ENCODE data around the gene SLC16A7.

SLC16A7 gene

DNA sequence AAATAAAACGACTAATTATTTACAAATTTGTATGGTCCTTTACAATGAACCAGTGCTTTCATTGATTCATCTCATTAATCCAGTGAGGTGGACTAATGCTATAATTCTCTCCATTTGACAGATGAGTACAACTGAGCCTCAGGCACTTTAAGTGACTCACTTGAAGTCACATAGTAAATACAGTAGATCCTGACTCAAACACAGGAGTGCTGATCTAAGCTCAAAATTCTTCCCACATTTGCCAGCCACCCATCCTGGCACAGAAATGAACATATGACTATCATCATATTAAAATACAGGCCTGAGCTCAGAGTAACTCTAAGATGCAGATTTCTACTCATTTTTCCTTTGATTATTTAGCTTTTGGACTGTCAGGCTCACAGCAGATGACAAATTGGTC, 30.6 kb downstream of the SLC16A7 start:
- DNase-seq, result peak; percentile 54

DNA sequence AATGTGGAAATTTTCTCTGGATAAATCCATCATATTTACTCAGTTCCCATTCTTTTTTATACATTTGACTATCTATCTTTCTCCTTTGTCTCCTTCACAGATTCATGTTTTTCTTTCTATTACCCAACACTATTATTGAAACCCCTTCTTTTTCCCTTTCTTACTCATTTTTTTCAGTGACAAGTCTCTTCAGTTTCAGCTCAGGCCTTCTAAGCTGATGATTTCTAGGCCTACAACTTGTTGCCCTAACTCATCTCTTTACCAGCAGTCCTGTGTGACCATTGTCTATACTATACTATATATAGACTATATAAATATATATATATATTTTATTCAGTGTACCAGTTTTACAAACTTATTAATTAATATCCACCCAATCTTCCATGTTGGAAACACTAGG, 31.8 kb downstream of the SLC16A7 start:
- no peak for DNase-seq

DNA sequence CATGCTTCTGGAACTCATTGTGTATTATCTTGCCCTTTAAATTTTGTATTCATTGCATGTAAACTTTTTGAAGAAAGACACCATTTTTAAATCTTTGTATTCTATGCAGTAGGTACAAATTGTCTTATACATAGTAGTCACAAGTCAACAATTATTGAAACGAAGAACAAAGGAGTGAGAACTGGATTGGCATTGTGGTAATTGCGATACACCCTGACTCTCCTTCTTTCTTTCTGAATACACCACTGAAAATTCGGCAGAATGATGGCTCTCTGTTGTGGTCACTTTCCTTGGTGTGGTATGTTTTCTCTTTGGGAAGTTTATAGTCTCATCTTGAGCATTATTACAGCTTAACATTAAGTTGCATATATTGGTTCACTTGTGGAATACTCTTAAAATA, 34.1 kb downstream of the SLC16A7 start:
- DNase-seq, result no peak

- no peak for DNase-seq
Observed at GRCh38 chr12:59632408-59632807, 36.6 kb downstream of the SLC16A7 start.

DNA sequence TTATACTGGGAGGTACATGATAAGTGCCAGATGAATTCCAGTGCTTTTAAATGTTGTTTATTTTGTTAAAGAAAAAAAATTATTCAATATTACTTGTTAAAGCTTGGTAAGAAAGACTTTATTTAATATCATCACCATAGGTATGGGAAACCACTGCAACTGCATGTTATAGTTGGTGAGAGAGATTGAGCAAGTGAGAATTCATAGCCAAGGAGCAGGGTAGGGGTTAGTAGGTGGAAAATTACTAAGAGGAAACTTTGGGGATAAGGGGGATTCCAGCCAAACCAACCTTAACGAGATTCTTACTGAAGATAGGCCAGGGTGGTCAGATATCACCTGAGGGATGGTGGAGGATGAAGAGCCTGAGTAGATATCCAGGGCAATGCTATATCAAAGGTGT, 38.4 kb downstream of the SLC16A7 start:
- no peak for DNase-seq

DNA sequence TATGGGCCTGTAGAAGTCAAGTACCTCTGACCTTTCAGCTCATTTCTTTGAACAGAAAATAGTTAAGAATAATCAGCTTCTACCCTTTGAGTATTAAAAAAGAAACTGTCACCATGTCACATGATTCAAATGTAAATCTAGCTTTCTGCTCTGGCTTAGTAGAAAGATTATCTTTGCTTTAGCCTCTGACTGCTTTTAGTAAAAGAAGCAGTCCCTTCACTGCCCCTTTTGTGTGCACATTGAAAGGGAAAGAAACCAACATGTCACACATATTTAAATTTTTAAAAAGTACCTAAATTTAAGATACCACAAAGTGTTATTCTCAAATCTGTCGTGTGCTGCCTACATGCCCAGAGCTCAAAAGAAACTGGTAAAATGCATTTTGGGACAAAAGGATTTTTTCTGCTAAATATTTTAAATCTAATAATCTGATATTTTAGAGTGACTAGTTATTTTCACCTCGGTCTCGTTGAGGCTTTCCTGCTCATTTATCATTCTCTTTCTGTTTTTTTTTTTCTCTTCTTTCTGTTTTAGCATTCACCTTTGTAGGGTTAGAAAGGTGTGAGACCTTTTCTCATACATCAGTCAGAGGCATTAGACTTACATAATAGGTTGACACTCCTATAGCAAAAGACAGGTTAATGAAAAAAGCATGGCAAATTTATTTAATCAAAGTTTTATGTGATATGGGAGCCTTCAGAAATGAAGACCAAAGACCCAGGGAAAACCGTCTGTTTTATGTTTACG, 41.3 kb downstream of the SLC16A7 start:
- DNase-seq, result no peak

DNA sequence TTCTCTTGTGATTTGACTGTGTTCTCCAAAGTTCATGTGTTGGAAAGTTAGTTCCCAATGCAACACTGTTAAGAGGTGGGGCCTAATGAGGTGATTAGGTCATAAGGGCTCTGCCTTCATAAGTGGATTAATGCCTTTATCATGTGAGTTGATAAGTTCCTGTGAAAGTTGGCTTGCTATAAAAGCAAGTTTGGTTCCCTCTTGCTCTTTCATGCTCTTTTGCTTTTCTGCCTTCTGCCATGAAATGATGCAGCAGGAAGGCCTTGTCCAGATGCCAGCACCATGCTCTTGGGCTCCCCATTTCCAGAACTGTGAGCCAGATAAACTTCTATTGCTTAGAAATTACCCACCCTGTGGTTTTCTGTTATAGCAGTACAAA, 41.9 kb downstream of the SLC16A7 start:
- DNase-seq, result no peak

DNA sequence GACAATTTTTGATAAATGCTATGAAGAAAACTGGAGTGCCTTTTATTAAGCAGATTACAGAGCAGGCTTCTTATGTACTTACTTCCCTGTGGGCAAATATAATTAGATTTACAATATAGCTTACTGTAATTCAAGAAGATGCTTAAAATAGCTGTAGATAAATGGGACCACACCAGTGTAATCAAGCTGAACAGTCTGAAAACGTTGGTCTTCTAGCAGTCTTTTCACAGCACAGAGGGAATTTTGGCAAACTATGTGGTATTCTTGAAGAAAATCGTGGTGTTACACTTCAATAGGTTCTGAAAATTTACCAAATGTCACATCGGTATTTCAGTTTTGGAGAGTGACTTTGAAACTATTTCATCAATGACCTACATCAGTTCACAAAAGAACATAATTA, 47.7 kb downstream of the SLC16A7 start:
- DNase-seq, result no peak

- no peak for DNase-seq
Observed at GRCh38 chr12:59645242-59645641, 49.4 kb downstream of the SLC16A7 start.

GRCh38 chr12:59646636-59647035, 50.8 kb downstream of the SLC16A7 start:
- DNase-seq, result no peak

GRCh38 chr12:59649203-59649602, 53.4 kb downstream of the SLC16A7 start:
- DNase-seq, result no peak

DNA sequence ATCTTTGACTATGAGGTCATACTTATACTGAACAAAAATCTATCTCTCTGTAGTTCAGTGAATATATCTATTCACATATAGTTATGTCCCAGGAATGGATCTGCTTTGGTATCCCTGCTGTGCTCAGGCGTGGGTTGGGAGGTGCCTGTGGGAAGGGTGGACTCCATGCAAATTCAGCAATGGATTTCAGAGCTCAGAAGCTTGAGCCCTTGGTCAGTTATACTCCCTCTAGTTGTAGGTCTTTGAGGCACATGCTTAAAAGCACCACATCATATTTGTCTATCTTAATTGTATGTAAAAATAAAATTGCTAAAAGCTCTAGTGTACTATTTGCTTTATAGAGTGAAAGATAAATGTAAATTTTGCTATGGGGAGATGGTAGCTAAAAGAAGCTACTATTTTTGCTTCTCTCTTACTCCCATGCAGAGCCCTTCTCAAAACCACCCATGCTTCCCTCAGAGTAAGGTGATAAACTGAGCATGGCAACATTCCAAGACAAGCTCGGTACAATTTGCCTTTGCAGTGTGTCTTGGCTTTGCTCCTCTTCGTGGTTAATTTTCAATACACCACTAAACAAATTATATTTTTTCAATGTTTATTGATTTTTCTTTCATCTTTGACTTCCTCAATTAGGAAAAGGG, 54.9 kb downstream of the SLC16A7 start:
- DNase-seq, result peak; percentile 50

GRCh38 chr12:59651229-59651920, 55.5 kb downstream of the SLC16A7 start:
- DNase-seq, result peak; percentile 76

GRCh38 chr12:59652130-59652529, 56.3 kb downstream of the SLC16A7 start:
- no peak for DNase-seq

GRCh38 chr12:59654061-59654460, 58.2 kb downstream of the SLC16A7 start:
- no peak for DNase-seq

- peak; percentile 65 for DNase-seq
Observed at GRCh38 chr12:59657266-59657665, 61.4 kb downstream of the SLC16A7 start.

GRCh38 chr12:59657711-59658110, 61.9 kb downstream of the SLC16A7 start:
- DNase-seq, result no peak

GRCh38 chr12:59660148-59660547, 64.3 kb downstream of the SLC16A7 start:
- DNase-seq, result no peak

DNA sequence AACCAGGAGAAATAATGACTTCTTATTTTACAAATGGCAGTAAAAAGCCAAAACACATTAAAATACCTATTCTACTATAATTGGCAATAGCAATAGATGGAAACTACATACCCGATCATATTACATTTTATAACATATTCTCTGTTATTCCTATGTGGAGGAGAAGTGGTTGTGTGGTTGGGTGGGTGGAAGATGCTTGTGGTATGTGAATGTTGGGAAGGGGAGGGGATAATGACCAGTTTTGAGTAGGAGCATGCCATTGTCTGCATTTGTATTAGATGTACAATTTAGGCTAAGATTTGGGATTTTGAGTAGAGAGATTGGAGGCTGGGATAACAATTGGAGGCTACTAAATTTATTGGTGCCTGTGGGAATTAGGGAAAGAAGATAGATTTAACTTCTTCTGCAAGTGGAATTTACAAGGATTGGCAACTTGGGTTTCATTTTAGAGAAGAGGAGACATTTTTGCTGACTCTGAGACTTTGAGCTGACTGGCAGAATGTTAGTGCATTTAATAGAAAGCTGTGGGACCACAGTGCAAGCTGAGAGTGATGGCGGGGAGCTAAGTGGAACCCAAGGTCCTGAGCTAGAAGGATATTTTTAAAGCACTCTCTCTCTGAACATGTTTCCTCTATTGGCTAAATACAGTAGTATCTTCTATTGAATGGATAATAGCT, 65.2 kb downstream of the SLC16A7 start:
- no peak for DNase-seq

GRCh38 chr12:59664495-59664894, 68.7 kb downstream of the SLC16A7 start:
- no peak for DNase-seq

GRCh38 chr12:59665701-59666100, 69.9 kb downstream of the SLC16A7 start:
- DNase-seq, result no peak

DNA sequence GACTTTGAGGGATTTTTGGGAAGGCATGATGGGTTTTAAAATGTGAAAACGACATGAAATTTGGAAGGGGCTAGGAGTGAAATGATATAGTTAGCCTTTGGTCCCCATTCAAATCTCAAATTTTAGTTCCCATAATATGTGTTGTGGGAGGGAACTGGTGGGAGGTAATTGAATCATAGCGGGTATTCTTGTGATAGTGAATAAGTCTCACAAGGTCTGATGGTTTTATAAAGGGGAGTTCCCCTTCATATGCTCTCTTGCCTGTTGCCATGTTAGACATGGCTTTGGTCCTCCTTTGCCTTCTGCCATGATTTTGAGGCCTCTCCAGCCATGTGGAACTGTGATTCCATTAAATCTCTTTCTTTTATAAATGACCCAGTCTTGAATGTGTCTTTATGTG, 72.8 kb downstream of the SLC16A7 start:
- no peak for DNase-seq

GRCh38 chr12:59672273-59672672, 76.4 kb downstream of the SLC16A7 start:
- no peak for DNase-seq

DNA sequence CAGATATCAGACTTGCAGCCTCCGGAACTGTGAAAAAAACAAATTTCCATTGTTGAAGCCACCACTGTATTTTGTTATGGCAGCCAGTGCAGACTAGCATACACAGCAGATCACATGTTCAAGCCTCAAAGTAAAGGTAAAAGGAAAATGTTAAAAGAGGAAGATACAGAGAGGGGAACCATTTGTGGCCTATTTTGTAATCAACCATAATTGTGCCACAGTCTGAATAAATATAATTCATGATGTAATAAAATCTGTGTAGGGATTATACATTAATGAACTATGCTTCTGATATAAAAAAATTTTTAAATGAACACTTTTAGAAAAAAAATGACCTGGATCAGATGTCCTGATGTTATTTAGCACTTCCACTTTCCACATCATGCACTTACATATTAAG, 79.6 kb downstream of the SLC16A7 start:
- DNase-seq, result no peak
